Cardiac muscle cell (in vitro differentiated cells and primary cell): ENCODE results near the gene TFCP2L1. TPM values are rescaled to one million over a fixed set of nuclear protein-coding genes. Genes with fewer than 3 reads are reported as not detected.

ENCODE experiments used
- DNase-seq, 2 donors: peaks; one replicate each; pipeline versions ENCODE4 v3.0.0 to v3.0.0-alpha.2; 2010 to 2017; ENCODE audit warnings: low read depth in 1 of 2, low spot score in 1 of 2
- H3K27ac ChIP-seq: fragments of 200-600 bp; sonication (generic); 2 replicates; pipeline ENCODE4 v1.5.1; 2016
- H3K27me3 ChIP-seq: fragments of 200-600 bp; sonication (generic); 2 replicates; pipeline ENCODE4 v1.6.0; 2016; ENCODE audit warnings: control low read depth
- H3K36me3 ChIP-seq: fragments of 200-600 bp; sonication (generic); 2 replicates; pipeline ENCODE4 v1.5.1; 2016; ENCODE audit warnings: control low read depth
- H3K4me1 ChIP-seq: fragments of 200-600 bp; sonication (generic); 2 replicates; pipeline ENCODE4 v1.8.1; 2017; ENCODE audit warnings: low read depth, mild to moderate bottlenecking, mixed run types
- H3K4me3 ChIP-seq: fragments of 200-600 bp; sonication (generic); 2 replicates; pipeline ENCODE4 v1.5.1; 2016; ENCODE audit warnings: mild to moderate bottlenecking
- H3K9me3 ChIP-seq: fragments of 200-600 bp; sonication (generic); 2 replicates; pipeline ENCODE4 v1.5.1; 2017; ENCODE audit warnings: low read depth, mild to moderate bottlenecking, control low read depth
- polyA plus RNA-seq: library from polyadenylated mRNA; unstranded; fragments of >200 nt; fragmentation: Nextera tagmentation; extraction: Ambion mirVana; gene quantifications from 2 replicates; pipeline ENCODE4 v1.2.1, GENCODE V29; 2016
- total RNA-seq: library from RNA; depleted of rRNA; stranded (reverse); fragments of >200 nt; gene quantifications from 2 replicates; pipeline ENCODE4 v1.2.3, GENCODE V29; 2016
- TF ChIP-seq, protein P1 (sequence below): IDR thresholded peaks from 2 replicates; pipeline ENCODE4 v1.5.1; 2012; ENCODE audit warnings: low read depth, mild to moderate bottlenecking, low read length

TFCP2L1 gene
- total and polyA plus RNA-seq, 2 experiments from 2014 or later, result 0.31 TPM; not detected in 1

DNA sequence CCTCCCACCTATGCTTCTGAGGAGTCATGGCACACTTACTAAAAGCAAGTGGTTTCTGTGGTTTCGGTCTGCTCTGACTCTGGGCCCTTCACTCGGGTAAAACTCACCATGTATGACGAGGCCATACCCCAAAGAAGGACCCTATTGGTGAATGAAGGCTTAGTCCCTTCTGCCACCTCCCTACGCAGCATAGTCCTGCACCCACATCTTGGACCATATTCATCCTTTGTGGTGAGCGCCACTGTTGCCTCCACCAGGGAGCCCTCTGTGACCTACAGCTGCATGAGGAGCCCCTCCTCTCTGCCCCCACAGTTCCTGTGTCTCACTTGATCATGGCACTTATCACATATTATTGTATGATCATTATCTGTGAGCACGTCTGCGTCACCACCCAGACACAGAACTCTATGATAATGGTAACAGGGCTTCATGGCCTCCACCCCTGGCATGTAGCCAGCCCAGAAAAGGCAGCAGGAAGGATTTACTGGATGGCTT is 113.3 kb downstream of the TFCP2L1 start:
- Histone ChIP-seq H3K9me3 (no peaks in the 10 kb centered on the region), H3K4me3 (no peak overlapping the region), H3K36me3 (no peaks in the 10 kb centered on the region), H3K27me3 (no peaks in the 10 kb centered on the region), H3K27ac (no peak overlapping the region), H3K4me1 (no peaks in the 10 kb centered on the region)
- peak in 1 of 2 donors; percentile 21 for DNase-seq
- TF ChIP-seq, protein P1, sequence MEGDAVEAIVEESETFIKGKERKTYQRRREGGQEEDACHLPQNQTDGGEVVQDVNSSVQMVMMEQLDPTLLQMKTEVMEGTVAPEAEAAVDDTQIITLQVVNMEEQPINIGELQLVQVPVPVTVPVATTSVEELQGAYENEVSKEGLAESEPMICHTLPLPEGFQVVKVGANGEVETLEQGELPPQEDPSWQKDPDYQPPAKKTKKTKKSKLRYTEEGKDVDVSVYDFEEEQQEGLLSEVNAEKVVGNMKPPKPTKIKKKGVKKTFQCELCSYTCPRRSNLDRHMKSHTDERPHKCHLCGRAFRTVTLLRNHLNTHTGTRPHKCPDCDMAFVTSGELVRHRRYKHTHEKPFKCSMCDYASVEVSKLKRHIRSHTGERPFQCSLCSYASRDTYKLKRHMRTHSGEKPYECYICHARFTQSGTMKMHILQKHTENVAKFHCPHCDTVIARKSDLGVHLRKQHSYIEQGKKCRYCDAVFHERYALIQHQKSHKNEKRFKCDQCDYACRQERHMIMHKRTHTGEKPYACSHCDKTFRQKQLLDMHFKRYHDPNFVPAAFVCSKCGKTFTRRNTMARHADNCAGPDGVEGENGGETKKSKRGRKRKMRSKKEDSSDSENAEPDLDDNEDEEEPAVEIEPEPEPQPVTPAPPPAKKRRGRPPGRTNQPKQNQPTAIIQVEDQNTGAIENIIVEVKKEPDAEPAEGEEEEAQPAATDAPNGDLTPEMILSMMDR, result no peak

DNA sequence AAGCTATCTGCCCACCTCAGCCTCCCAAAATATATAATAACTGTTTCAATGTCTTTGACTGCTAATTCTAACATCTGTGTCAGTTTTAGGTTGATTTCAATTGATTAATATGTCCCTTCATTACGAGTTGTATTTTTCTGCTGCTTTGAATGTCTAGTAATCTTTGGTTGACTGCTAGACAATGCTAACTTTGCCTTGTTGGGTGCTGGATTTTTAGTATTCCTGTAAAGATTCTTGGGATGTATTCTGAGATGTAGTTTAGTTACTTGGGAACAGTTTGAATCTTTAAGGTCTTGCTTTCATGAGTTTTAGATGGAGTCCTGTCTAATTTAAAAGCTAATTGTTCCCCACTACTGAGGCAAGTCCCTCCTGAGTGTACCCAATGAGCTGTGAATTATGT is 114.4 kb downstream of the TFCP2L1 start:
- H3K27me3 ChIP-seq, result no peaks in the 10 kb centered on the region
- H3K27ac ChIP-seq, result no peak overlapping the region
- DNase-seq, result no peak
- TF ChIP-seq, protein P1, result no peak
- H3K9me3 ChIP-seq, result no peaks in the 10 kb centered on the region
- H3K4me1 ChIP-seq, result no peaks in the 10 kb centered on the region
- H3K4me3 ChIP-seq, result no peak overlapping the region
- H3K36me3 ChIP-seq, result no peaks in the 10 kb centered on the region

DNA sequence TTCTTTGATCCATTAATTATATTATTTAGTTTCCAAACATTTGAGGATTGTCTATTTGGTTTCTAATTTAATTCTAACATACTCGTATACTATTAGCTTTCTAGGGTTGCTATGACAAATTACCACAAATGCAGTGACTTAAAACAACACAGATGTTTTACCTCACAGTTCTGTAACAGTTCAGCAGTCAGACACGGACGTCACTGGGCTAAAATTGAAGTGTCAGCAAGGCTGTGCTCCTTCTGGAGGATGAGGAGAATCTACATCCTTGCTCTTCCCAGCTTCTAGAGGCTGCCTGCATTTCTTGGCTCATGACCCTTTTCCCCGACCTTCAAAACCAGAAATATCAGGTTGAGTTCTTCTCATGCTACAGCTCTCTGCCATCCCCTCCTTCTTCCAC is 117.6 kb downstream of the TFCP2L1 start:
- H3K9me3 ChIP-seq, result no peaks in the 10 kb centered on the region
- H3K27me3 ChIP-seq, result no peaks in the 10 kb centered on the region
- TF ChIP-seq, protein P1, result no peak
- DNase-seq, result peak in 1 of 2 donors; percentile 21
- no peak overlapping the region for H3K27ac ChIP-seq
- no peak overlapping the region for H3K4me3 ChIP-seq
- H3K36me3 ChIP-seq, result no peaks in the 10 kb centered on the region
- no peaks in the 10 kb centered on the region for H3K4me1 ChIP-seq

Other genes starting within 250 kb of the TFCP2L1 start
- gene RNU4ATAC, start 245.7 kb upstream of the TFCP2L1 start, total RNA-seq, result not detected in 2 replicates
- 4.4 and 11.3 TPM in 2 replicates for gene RNU4ATAC, start 245.7 kb upstream of the TFCP2L1 start, polyA plus RNA-seq